Measurements from ENCODE around the gene FNDC3B. TPM values are rescaled to one million over a fixed set of nuclear protein-coding genes. Genes with fewer than 3 reads are reported as not detected.

Gene FNDC3B
- total RNA-seq, 1 donor from 2014 or later, result 68.5 TPM

GRCh38 chr3:172179680-172180399 is 140.5 kb downstream of the FNDC3B start:
- Histone ChIP-seq H3K27me3 (no peaks in the 10 kb centered on the region), H3K9me3 (no peaks in the 10 kb centered on the region), H3K36me3 (no peaks in the 10 kb centered on the region), H3K4me3 (no peak overlapping the region), H3K27ac (no peak overlapping the region), H3K4me1 (peaks cover 60% of the 10 kb centered on the region)
- DNase-seq (ENCODE audit: extremely low spot score in 2 of 2), result no peak
- intact Hi-C loops (cut with DNase I), result no loop called here
- TF ChIP-seq POLR2AphosphoS5 (IDR thresholded peaks at IDR 0.05; ENCODE audit: insufficient read depth in 1 of 2, low read depth in 1 of 2) (no peak), CTCF (IDR thresholded peaks at IDR 0.05) (no peak), POLR2A (IDR thresholded peaks at IDR 0.05) (no peak)

DNA sequence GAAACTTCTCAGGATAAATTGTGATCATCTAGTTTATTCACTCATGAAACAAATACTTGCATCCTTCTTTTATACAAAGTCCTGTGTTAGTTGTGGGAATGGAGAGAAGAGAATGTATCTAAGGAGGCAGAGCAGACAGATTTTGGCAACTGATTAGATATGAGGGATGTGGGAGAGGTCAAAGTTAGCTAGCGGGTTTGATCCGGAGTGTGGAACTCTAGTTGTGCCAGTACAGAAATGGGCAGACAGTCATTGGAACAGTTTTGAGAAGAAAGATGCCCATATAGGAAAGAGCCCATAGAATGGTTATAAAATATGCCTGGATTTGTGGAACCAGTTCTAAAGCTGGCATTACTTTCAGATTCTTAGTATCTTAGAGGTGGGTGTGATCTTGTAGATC is 141.1 kb downstream of the FNDC3B start:
- TF ChIP-seq POLR2AphosphoS5 (IDR thresholded peaks at IDR 0.05; ENCODE audit: insufficient read depth in 1 of 2, low read depth in 1 of 2) (no peak), POLR2A (IDR thresholded peaks at IDR 0.05) (no peak), CTCF (IDR thresholded peaks at IDR 0.05) (no peak)
- no peak overlapping the region for H3K27ac ChIP-seq
- no peak overlapping the region for H3K4me3 ChIP-seq
- no peaks in the 10 kb centered on the region for H3K36me3 ChIP-seq
- peaks cover 55% of the 10 kb centered on the region for H3K4me1 ChIP-seq
- H3K27me3 ChIP-seq, result no peaks in the 10 kb centered on the region
- intact Hi-C loops (cut with DNase I), result no loop called here
- no peaks in the 10 kb centered on the region for H3K9me3 ChIP-seq
- no peak for DNase-seq (ENCODE audit: extremely low spot score in 2 of 2)

GRCh38 chr3:172181932-172182586 is 142.7 kb downstream of the FNDC3B start:
- no peak for DNase-seq (ENCODE audit: extremely low spot score in 2 of 2)
- Histone ChIP-seq H3K36me3 (no peaks in the 10 kb centered on the region), H3K4me1 (peaks cover 39% of the 10 kb centered on the region), H3K27ac (peak overlapping the region; percentile 36), H3K4me3 (no peak overlapping the region), H3K27me3 (no peaks in the 10 kb centered on the region), H3K9me3 (no peaks in the 10 kb centered on the region)
- intact Hi-C loops (cut with DNase I), result no loop called here
- no peak for TF ChIP-seq POLR2A (IDR thresholded peaks at IDR 0.05)
- no peak for TF ChIP-seq CTCF (IDR thresholded peaks at IDR 0.05)
- no peak for TF ChIP-seq POLR2AphosphoS5 (IDR thresholded peaks at IDR 0.05; ENCODE audit: insufficient read depth in 1 of 2, low read depth in 1 of 2)

DNA sequence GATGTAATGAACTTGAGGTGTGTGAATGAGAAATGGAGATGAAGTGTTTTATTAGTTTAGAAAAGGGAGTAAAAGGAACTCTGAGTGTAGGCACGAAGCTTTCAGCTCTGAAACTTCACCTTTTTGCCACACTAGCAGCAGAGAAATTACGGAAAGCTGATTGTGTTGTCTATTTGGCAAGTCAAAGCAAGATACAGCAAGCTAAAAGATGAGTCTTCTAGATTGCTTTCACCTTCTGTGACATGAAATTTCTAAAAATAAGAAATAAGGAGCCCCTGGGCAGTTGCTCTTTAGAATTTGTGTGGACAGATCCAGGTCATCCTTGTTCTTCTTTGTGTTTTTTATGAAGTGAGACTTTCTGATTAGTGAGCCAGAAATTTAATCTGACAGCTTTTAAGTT is 143.4 kb downstream of the FNDC3B start:
- intact Hi-C loops (cut with DNase I), result no loop called here
- Histone ChIP-seq H3K4me3 (no peak overlapping the region), H3K27ac (no peak overlapping the region), H3K36me3 (no peaks in the 10 kb centered on the region), H3K9me3 (no peaks in the 10 kb centered on the region), H3K27me3 (no peaks in the 10 kb centered on the region), H3K4me1 (peaks cover 38% of the 10 kb centered on the region)
- TF ChIP-seq POLR2A (IDR thresholded peaks at IDR 0.05) (no peak), CTCF (IDR thresholded peaks at IDR 0.05) (no peak), POLR2AphosphoS5 (IDR thresholded peaks at IDR 0.05; ENCODE audit: insufficient read depth in 1 of 2, low read depth in 1 of 2) (no peak)
- no peak for DNase-seq (ENCODE audit: extremely low spot score in 2 of 2)

All from vagina (tissue), 2 donors.